Neural crest cell (in vitro differentiated cells): ENCODE results near the gene AMOTL2. TPM values are rescaled to one million over a fixed set of nuclear protein-coding genes. Genes with fewer than 3 reads are reported as not detected.

Source experiments
- DNase-seq: peaks from one replicate; pipeline ENCODE4 v3.0.0; 2021; ENCODE audit warnings: low read depth, mixed read lengths, low spot score
- H3K27ac Mint-ChIP-seq: one replicate; pipeline ENCODE4 v1.8.0; 2021; ENCODE audit warnings: mild to moderate bottlenecking, mixed read lengths; ENCODE audit not compliant: unreplicated experiment
- H3K27me3 Mint-ChIP-seq: 2 replicates; pipeline ENCODE4 v1.8.0; 2021; ENCODE audit warnings: low read depth, mild to moderate bottlenecking, mixed read lengths
- H3K36me3 Mint-ChIP-seq: 2 replicates; pipeline ENCODE4 v1.8.0; 2021; ENCODE audit warnings: low read depth, mild to moderate bottlenecking, mixed read lengths
- H3K4me1 Mint-ChIP-seq: 2 replicates; pipeline ENCODE4 v1.8.0; 2021; ENCODE audit warnings: mixed read lengths
- H3K4me3 Mint-ChIP-seq: one replicate; pipeline ENCODE4 v1.8.0; 2021; ENCODE audit warnings: mild to moderate bottlenecking, mixed read lengths
- H3K9me3 Mint-ChIP-seq: 2 replicates; pipeline ENCODE4 v1.8.0; 2021; ENCODE audit warnings: mixed read lengths
- total RNA-seq: library from RNA; stranded (reverse); gene quantifications from 2 replicates; pipeline ENCODE4 v1.2.1, GENCODE V29; 2021
- TF ChIP-seq, protein P1 (sequence below): fragments of 200-600 bp; sonication (generic); conservative IDR thresholded peaks from 2 replicates; pipeline ENCODE4 v1.5.0; 2021; ENCODE audit warnings: antibody characterized with exemption, mild to moderate bottlenecking

Gene AMOTL2
- total RNA-seq, 1 donor from 2014 or later: 59.5 TPM

DNA sequence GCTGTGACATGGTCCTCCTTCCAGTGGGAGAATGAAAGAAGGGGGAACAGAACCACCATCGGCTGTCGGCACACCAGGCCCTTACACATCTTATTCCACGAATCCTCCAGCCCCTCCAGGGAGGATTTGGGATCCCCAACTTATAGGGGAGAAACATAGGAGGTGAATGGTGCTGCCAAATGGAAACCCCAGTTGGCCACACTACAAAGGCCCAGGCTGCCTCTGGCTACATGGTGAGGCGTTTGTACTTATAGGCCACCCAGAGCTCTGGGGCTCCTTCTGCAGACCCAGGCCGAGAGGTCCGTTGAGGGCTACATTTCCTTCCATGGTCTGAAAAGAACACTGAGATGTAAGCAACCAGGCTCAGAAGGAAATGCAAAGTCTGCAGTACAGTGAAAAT, 12.0 kb downstream of the AMOTL2 start:
- H3K27ac Mint-ChIP-seq: no peak overlapping the region
- TF ChIP-seq, protein P1, sequence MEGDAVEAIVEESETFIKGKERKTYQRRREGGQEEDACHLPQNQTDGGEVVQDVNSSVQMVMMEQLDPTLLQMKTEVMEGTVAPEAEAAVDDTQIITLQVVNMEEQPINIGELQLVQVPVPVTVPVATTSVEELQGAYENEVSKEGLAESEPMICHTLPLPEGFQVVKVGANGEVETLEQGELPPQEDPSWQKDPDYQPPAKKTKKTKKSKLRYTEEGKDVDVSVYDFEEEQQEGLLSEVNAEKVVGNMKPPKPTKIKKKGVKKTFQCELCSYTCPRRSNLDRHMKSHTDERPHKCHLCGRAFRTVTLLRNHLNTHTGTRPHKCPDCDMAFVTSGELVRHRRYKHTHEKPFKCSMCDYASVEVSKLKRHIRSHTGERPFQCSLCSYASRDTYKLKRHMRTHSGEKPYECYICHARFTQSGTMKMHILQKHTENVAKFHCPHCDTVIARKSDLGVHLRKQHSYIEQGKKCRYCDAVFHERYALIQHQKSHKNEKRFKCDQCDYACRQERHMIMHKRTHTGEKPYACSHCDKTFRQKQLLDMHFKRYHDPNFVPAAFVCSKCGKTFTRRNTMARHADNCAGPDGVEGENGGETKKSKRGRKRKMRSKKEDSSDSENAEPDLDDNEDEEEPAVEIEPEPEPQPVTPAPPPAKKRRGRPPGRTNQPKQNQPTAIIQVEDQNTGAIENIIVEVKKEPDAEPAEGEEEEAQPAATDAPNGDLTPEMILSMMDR: no peak
- H3K9me3 Mint-ChIP-seq: no peaks in the 10 kb centered on the region
- DNase-seq: no peak
- H3K4me3 Mint-ChIP-seq: peak overlapping the region; percentile 15
- peaks cover 47% of the 10 kb centered on the region for H3K4me1 Mint-ChIP-seq
- H3K27me3 Mint-ChIP-seq: no peaks in the 10 kb centered on the region
- peaks cover 34% of the 10 kb centered on the region for H3K36me3 Mint-ChIP-seq

DNA sequence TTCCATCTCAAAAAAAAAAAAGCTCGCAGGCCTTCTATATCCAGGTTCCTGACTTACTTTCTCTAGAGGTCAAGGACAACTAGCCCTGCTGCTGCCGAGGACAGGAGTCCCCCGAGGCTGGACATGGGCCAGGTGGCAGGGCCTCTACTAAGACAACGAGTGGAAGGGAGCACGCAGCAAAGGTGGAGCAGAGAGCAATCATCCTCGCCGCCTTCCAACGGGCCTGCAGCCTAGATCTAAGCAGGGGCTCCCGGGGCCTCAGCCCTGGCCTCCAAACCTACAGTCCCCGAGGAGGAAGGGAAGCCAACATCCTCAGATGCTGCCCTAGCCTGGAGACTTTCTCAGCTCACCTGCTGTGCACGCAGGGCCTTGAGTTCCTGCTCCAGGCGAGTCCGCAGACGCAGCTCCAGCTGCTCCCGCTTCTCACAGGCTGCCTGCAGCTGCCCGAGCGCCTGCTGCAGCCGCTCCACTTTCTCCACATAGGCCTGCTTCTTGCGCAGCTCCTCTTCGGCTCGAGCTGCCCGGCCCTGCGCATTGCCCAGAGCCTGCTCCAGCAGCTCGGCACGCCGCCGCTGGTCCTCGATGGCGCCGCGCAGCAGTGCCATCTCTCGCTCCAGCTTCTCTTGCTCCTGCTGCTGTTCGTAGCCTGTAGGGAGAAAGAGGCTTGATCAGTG, 12.9 kb downstream of the AMOTL2 start:
- Mint-ChIP-seq H3K4me3 (no peak overlapping the region), H3K9me3 (no peaks in the 10 kb centered on the region), H3K4me1 (peaks cover 41% of the 10 kb centered on the region), H3K36me3 (peaks cover 40% of the 10 kb centered on the region), H3K27ac (no peak overlapping the region), H3K27me3 (no peaks in the 10 kb centered on the region)
- TF ChIP-seq, protein P1: no peak
- DNase-seq: no peak

- H3K9me3 Mint-ChIP-seq: no peaks in the 10 kb centered on the region
- DNase-seq: no peak
- peaks cover 38% of the 10 kb centered on the region for H3K36me3 Mint-ChIP-seq
- no peaks in the 10 kb centered on the region for H3K27me3 Mint-ChIP-seq
- no peak overlapping the region for H3K27ac Mint-ChIP-seq
- TF ChIP-seq, protein P1: no peak
- H3K4me3 Mint-ChIP-seq: no peak overlapping the region
- H3K4me1 Mint-ChIP-seq: peaks cover 36% of the 10 kb centered on the region
Observed at GRCh38 chr3:134360046-134360445, 14.2 kb downstream of the AMOTL2 start.

DNA sequence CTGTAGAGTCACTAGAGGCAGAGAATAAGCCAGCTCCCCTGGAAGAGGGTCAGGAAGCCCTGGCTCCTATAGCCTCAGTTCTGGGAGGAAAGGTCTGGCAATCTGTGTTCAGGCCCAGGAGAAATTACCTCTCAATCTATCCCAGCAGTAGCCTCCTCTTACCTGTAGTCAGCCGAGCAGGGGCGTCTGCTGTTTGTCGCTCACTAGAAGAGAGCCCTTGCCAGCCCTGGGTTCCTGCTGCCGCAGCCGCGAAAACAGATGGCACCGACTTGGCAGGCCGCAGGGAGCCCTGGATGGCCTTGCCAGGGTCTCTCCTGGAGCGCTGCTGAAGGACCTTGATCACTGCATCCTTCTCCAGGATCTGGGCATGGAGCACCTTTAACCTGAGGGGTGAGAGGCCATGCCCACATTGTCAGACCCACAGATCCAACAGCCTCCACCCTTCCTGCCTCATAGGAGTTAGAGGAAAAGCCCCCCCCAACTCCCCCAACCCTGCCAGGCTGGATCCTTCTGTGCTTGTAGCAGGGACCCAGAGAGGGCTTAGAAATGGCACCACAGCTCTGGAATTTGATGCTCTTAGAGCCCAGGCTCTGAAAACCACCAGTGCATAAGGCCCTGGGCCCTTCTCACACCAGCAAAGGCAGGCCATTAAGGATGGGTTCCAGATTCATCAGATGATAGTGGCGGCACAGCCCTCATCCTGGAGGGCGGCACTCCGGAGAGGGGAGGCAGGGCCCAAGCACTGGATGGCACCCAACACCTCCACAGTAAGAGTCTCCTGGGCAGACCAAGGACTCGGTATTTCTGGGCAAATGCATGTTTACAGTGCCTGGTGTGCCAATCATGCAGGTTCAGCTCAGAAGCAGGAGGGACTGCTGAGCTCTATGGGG, 14.9 kb downstream of the AMOTL2 start:
- Mint-ChIP-seq H3K36me3 (peaks cover 35% of the 10 kb centered on the region), H3K4me3 (no peak overlapping the region), H3K4me1 (peaks cover 29% of the 10 kb centered on the region), H3K27ac (peak overlapping the region; percentile 83), H3K27me3 (no peaks in the 10 kb centered on the region), H3K9me3 (no peaks in the 10 kb centered on the region)
- TF ChIP-seq, protein P1: no peak
- DNase-seq: no peak

- H3K4me1 Mint-ChIP-seq: peaks cover 17% of the 10 kb centered on the region
- TF ChIP-seq, protein P1: peak; percentile 41
- H3K36me3 Mint-ChIP-seq: peaks cover 29% of the 10 kb centered on the region
- no peaks in the 10 kb centered on the region for H3K9me3 Mint-ChIP-seq
- H3K27me3 Mint-ChIP-seq: no peaks in the 10 kb centered on the region
- DNase-seq: no peak
- H3K27ac Mint-ChIP-seq: peak overlapping the region; percentile 83
- no peak overlapping the region for H3K4me3 Mint-ChIP-seq
Observed at GRCh38 chr3:134357914-134358811, 16.1 kb downstream of the AMOTL2 start.
